ENCODE measurements around the gene FRMPD2. TPM values are rescaled to one million over a fixed set of nuclear protein-coding genes. Genes with fewer than 3 reads are reported as not detected.

The FRMPD2 gene
- total RNA-seq, 2 experiments from 2014 or later = not detected

GRCh38 chr10:48287417-48288391, 13.2 kb upstream of the FRMPD2 start:
- H3K9me3 Mint-ChIP-seq = no peaks in the 10 kb centered on the region
- H3K4me1 ChIP-seq (ENCODE audit: insufficient read depth, low read length) = peaks cover 4% of the 10 kb centered on the region
- H3K27ac ChIP-seq (ENCODE audit: low read depth in 1 of 2, low read length in 2 of 2) = no peak overlapping the region
- no peak for TF ChIP-seq CTCF (IDR thresholded peaks at IDR 0.05)
- no peak for DNase-seq
- no peak for ATAC-seq (ENCODE audit: poor library complexity)
- no peaks in the 10 kb centered on the region for H3K36me3 ChIP-seq (ENCODE audit: insufficient read depth, low read length)
- no peak overlapping the region for H3K4me3 ChIP-seq (ENCODE audit: low read length)
- no peak overlapping the region for H3K27ac Mint-ChIP-seq
- ChIA-PET CTCF (no interaction called here), POLR2A (no interaction called here)
- peaks cover 22% of the 10 kb centered on the region for H3K27me3 Mint-ChIP-seq
- no peak overlapping the region for H3K4me3 Mint-ChIP-seq
- peaks cover 9% of the 10 kb centered on the region for H3K4me1 Mint-ChIP-seq (ENCODE audit: low read depth)
- peaks cover 0 to 3% of the 10 kb centered on the region in 2 experiments for H3K9me3 ChIP-seq (ENCODE audit: control insufficient read depth in 1 of 2, insufficient read depth in 1 of 2, low read length in 2 of 2)
- no peaks in the 10 kb centered on the region for H3K36me3 Mint-ChIP-seq (ENCODE audit: low read depth)
- intact Hi-C loops (cut with DNase I, micrococcal nuclease) = no loop called here
- no peaks in the 10 kb centered on the region for H3K27me3 ChIP-seq (ENCODE audit: control insufficient read depth in 1 of 2, insufficient read depth in 2 of 2, low read length in 2 of 2)

GRCh38 chr10:48286356-48286755, 11.9 kb upstream of the FRMPD2 start:
- Mint-ChIP-seq H3K36me3 (ENCODE audit: low read depth) (no peaks in the 10 kb centered on the region), H3K27me3 (peaks cover 26% of the 10 kb centered on the region), H3K4me1 (ENCODE audit: low read depth) (peaks cover 9% of the 10 kb centered on the region), H3K27ac (no peak overlapping the region), H3K4me3 (no peak overlapping the region), H3K9me3 (no peaks in the 10 kb centered on the region)
- Histone ChIP-seq H3K27ac (ENCODE audit: low read depth in 1 of 2, low read length in 2 of 2) (no peak overlapping the region), H3K9me3 (ENCODE audit: control insufficient read depth in 1 of 2, insufficient read depth in 1 of 2, low read length in 2 of 2) (peaks cover 0 to 3% of the 10 kb centered on the region in 2 experiments), H3K36me3 (ENCODE audit: insufficient read depth, low read length) (no peaks in the 10 kb centered on the region), H3K27me3 (ENCODE audit: control insufficient read depth in 1 of 2, insufficient read depth in 2 of 2, low read length in 2 of 2) (no peaks in the 10 kb centered on the region), H3K4me3 (ENCODE audit: low read length) (no peak overlapping the region), H3K4me1 (ENCODE audit: insufficient read depth, low read length) (peaks cover 4% of the 10 kb centered on the region)
- TF ChIP-seq CTCF (IDR thresholded peaks at IDR 0.05) = no peak
- ATAC-seq (ENCODE audit: poor library complexity) = no peak
- DNase-seq = no peak
- POLR2A ChIA-PET = no interaction called here
- intact Hi-C loops (cut with DNase I, micrococcal nuclease) = no loop called here
- CTCF ChIA-PET = no interaction called here

- H3K4me3 ChIP-seq (ENCODE audit: low read length) = no peak overlapping the region
- no peak for ATAC-seq (ENCODE audit: poor library complexity)
- TF ChIP-seq CTCF (IDR thresholded peaks at IDR 0.05) = no peak
- POLR2A ChIA-PET = no interaction called here
- H3K4me1 ChIP-seq (ENCODE audit: insufficient read depth, low read length) = peaks cover 4% of the 10 kb centered on the region
- peaks cover 3% of the 10 kb centered on the region for H3K9me3 Mint-ChIP-seq
- H3K27ac Mint-ChIP-seq = no peak overlapping the region
- peaks cover 9% of the 10 kb centered on the region for H3K4me1 Mint-ChIP-seq (ENCODE audit: low read depth)
- H3K27me3 Mint-ChIP-seq = peaks cover 31% of the 10 kb centered on the region
- H3K4me3 Mint-ChIP-seq = no peak overlapping the region
- no peaks in the 10 kb centered on the region for H3K36me3 Mint-ChIP-seq (ENCODE audit: low read depth)
- CTCF ChIA-PET = no interaction called here
- peaks cover 0 to 3% of the 10 kb centered on the region in 2 experiments for H3K9me3 ChIP-seq (ENCODE audit: control insufficient read depth in 1 of 2, insufficient read depth in 1 of 2, low read length in 2 of 2)
- intact Hi-C loops (cut with DNase I, micrococcal nuclease) = no loop called here
- H3K36me3 ChIP-seq (ENCODE audit: insufficient read depth, low read length) = no peaks in the 10 kb centered on the region
- DNase-seq = no peak
- no peaks in the 10 kb centered on the region for H3K27me3 ChIP-seq (ENCODE audit: control insufficient read depth in 1 of 2, insufficient read depth in 2 of 2, low read length in 2 of 2)
- no peak overlapping the region for H3K27ac ChIP-seq (ENCODE audit: low read depth in 1 of 2, low read length in 2 of 2)
These were observed 11.2 kb upstream of the FRMPD2 start for GRCh38 chr10:48285710-48286109.

Data from CD4-positive, alpha-beta T cell (primary cell).